ENCODE data around the gene LDLRAP1. TPM values are rescaled to one million over a fixed set of nuclear protein-coding genes. Genes with fewer than 3 reads are reported as not detected.

LDLRAP1 gene
- total RNA-seq, 1 donor from 2014 or later = 6.3 TPM

- Mint-ChIP-seq H3K4me1 (ENCODE audit: low read depth) (peaks cover 30% of the 10 kb centered on the region), H3K36me3 (ENCODE audit: low read depth) (peaks cover 10% of the 10 kb centered on the region), H3K27ac (no peak overlapping the region), H3K9me3 (no peaks in the 10 kb centered on the region), H3K4me3 (ENCODE audit: low read depth) (no peak overlapping the region), H3K27me3 (ENCODE audit: low read depth) (no peaks in the 10 kb centered on the region)
- intact Hi-C loops (cut with micrococcal nuclease) = no loop called here
- no peak for DNase-seq (ENCODE audit: low spot score)
These were observed 19.5 kb downstream of the LDLRAP1 start for GRCh38 chr1:25562928-25563283.

GRCh38 chr1:25563330-25564215 is 20.2 kb downstream of the LDLRAP1 start:
- Mint-ChIP-seq H3K27ac (no peak overlapping the region), H3K27me3 (ENCODE audit: low read depth) (no peaks in the 10 kb centered on the region), H3K4me1 (ENCODE audit: low read depth) (peaks cover 30% of the 10 kb centered on the region), H3K4me3 (ENCODE audit: low read depth) (no peak overlapping the region), H3K9me3 (no peaks in the 10 kb centered on the region), H3K36me3 (ENCODE audit: low read depth) (peaks cover 10% of the 10 kb centered on the region)
- no peak for DNase-seq (ENCODE audit: low spot score)
- intact Hi-C loops (cut with micrococcal nuclease) = no loop called here

- Mint-ChIP-seq H3K27me3 (ENCODE audit: low read depth) (no peaks in the 10 kb centered on the region), H3K9me3 (no peaks in the 10 kb centered on the region), H3K4me1 (ENCODE audit: low read depth) (peaks cover 30% of the 10 kb centered on the region), H3K36me3 (ENCODE audit: low read depth) (peaks cover 10% of the 10 kb centered on the region), H3K4me3 (ENCODE audit: low read depth) (no peak overlapping the region), H3K27ac (no peak overlapping the region)
- intact Hi-C loops (cut with micrococcal nuclease) = no loop called here
- no peak for DNase-seq (ENCODE audit: low spot score)
These were observed 21.6 kb downstream of the LDLRAP1 start for GRCh38 chr1:25564777-25565574.

GRCh38 chr1:25565626-25566025 is 22.2 kb downstream of the LDLRAP1 start:
- H3K4me1 Mint-ChIP-seq (ENCODE audit: low read depth) = peaks cover 30% of the 10 kb centered on the region
- H3K36me3 Mint-ChIP-seq (ENCODE audit: low read depth) = peaks cover 10% of the 10 kb centered on the region
- intact Hi-C loops (cut with micrococcal nuclease) = no loop called here
- H3K9me3 Mint-ChIP-seq = no peaks in the 10 kb centered on the region
- no peak overlapping the region for H3K27ac Mint-ChIP-seq
- DNase-seq (ENCODE audit: low spot score) = no peak
- H3K27me3 Mint-ChIP-seq (ENCODE audit: low read depth) = no peaks in the 10 kb centered on the region
- no peak overlapping the region for H3K4me3 Mint-ChIP-seq (ENCODE audit: low read depth)

- intact Hi-C loops (cut with micrococcal nuclease) = no loop called here
- H3K9me3 Mint-ChIP-seq = no peaks in the 10 kb centered on the region
- no peak overlapping the region for H3K4me3 Mint-ChIP-seq (ENCODE audit: low read depth)
- H3K27me3 Mint-ChIP-seq (ENCODE audit: low read depth) = no peaks in the 10 kb centered on the region
- peaks cover 30% of the 10 kb centered on the region for H3K4me1 Mint-ChIP-seq (ENCODE audit: low read depth)
- no peak for DNase-seq (ENCODE audit: low spot score)
- no peak overlapping the region for H3K27ac Mint-ChIP-seq
- peaks cover 10% of the 10 kb centered on the region for H3K36me3 Mint-ChIP-seq (ENCODE audit: low read depth)
These were observed 22.8 kb downstream of the LDLRAP1 start for GRCh38 chr1:25566176-25566729.

GRCh38 chr1:25566730-25567341 is 23.4 kb downstream of the LDLRAP1 start:
- Mint-ChIP-seq H3K27ac (no peak overlapping the region), H3K27me3 (ENCODE audit: low read depth) (no peaks in the 10 kb centered on the region)

GRCh38 chr1:25567710-25568089 is 24.3 kb downstream of the LDLRAP1 start:
- no peaks in the 10 kb centered on the region for H3K9me3 Mint-ChIP-seq
- intact Hi-C loops (cut with micrococcal nuclease) = no loop called here
- peaks cover 3% of the 10 kb centered on the region for H3K36me3 Mint-ChIP-seq (ENCODE audit: low read depth)
- H3K27me3 Mint-ChIP-seq (ENCODE audit: low read depth) = peaks cover 3% of the 10 kb centered on the region
- no peak for DNase-seq (ENCODE audit: low spot score)
- no peak overlapping the region for H3K27ac Mint-ChIP-seq
- no peak overlapping the region for H3K4me3 Mint-ChIP-seq (ENCODE audit: low read depth)
- H3K4me1 Mint-ChIP-seq (ENCODE audit: low read depth) = peaks cover 17% of the 10 kb centered on the region

More at GRCh38 chr1:25566730-25567341, 23.4 kb downstream of the LDLRAP1 start:
- DNase-seq (ENCODE audit: low spot score) = no peak
- H3K36me3 Mint-ChIP-seq (ENCODE audit: low read depth) = peaks cover 5% of the 10 kb centered on the region
- H3K4me1 Mint-ChIP-seq (ENCODE audit: low read depth) = peaks cover 25% of the 10 kb centered on the region
- H3K9me3 Mint-ChIP-seq = no peaks in the 10 kb centered on the region
- H3K4me3 Mint-ChIP-seq (ENCODE audit: low read depth) = no peak overlapping the region
- intact Hi-C loops (cut with micrococcal nuclease) = no loop called here

- intact Hi-C loops (cut with micrococcal nuclease) = no loop called here
- Mint-ChIP-seq H3K27ac (no peak overlapping the region), H3K36me3 (ENCODE audit: low read depth) (peaks cover 3% of the 10 kb centered on the region), H3K9me3 (no peaks in the 10 kb centered on the region), H3K27me3 (ENCODE audit: low read depth) (peaks cover 4% of the 10 kb centered on the region), H3K4me1 (ENCODE audit: low read depth) (peaks cover 12% of the 10 kb centered on the region), H3K4me3 (ENCODE audit: low read depth) (no peak overlapping the region)
- DNase-seq (ENCODE audit: low spot score) = no peak
These were observed 24.9 kb downstream of the LDLRAP1 start for GRCh38 chr1:25568090-25568833.

- H3K27ac Mint-ChIP-seq = no peak overlapping the region
- peaks cover 3% of the 10 kb centered on the region for H3K36me3 Mint-ChIP-seq (ENCODE audit: low read depth)
- peaks cover 4% of the 10 kb centered on the region for H3K27me3 Mint-ChIP-seq (ENCODE audit: low read depth)
- H3K9me3 Mint-ChIP-seq = no peaks in the 10 kb centered on the region
- peaks cover 12% of the 10 kb centered on the region for H3K4me1 Mint-ChIP-seq (ENCODE audit: low read depth)
- intact Hi-C loops (cut with micrococcal nuclease) = no loop called here
- no peak for DNase-seq (ENCODE audit: low spot score)
- H3K4me3 Mint-ChIP-seq (ENCODE audit: low read depth) = no peak overlapping the region
These were observed 25.6 kb downstream of the LDLRAP1 start for GRCh38 chr1:25568834-25569596.

- Mint-ChIP-seq H3K27me3 (ENCODE audit: low read depth) (peaks cover 4% of the 10 kb centered on the region), H3K36me3 (ENCODE audit: low read depth) (peaks cover 3% of the 10 kb centered on the region), H3K4me3 (ENCODE audit: low read depth) (no peak overlapping the region), H3K4me1 (ENCODE audit: low read depth) (peaks cover 12% of the 10 kb centered on the region), H3K9me3 (no peaks in the 10 kb centered on the region), H3K27ac (no peak overlapping the region)
- intact Hi-C loops (cut with micrococcal nuclease) = no loop called here
- no peak for DNase-seq (ENCODE audit: low spot score)
These were observed 26.4 kb downstream of the LDLRAP1 start for GRCh38 chr1:25569597-25570396.

GRCh38 chr1:25570798-25571521 is 27.6 kb downstream of the LDLRAP1 start:
- Mint-ChIP-seq H3K27me3 (ENCODE audit: low read depth) (peaks cover 4% of the 10 kb centered on the region), H3K36me3 (ENCODE audit: low read depth) (peaks cover under 1% of the 10 kb centered on the region), H3K27ac (no peak overlapping the region), H3K4me3 (ENCODE audit: low read depth) (no peak overlapping the region), H3K9me3 (no peaks in the 10 kb centered on the region), H3K4me1 (ENCODE audit: low read depth) (peaks cover 3% of the 10 kb centered on the region)
- DNase-seq (ENCODE audit: low spot score) = no peak
- intact Hi-C loops (cut with micrococcal nuclease) = no loop called here
